HG02642 (cell line): ENCODE data around the gene ANKRD62.

Source experiments
- ATAC-seq: cut with Tn5 transposase; IDR thresholded peaks from one replicate; pipeline ENCODE4 v1.9.1; 2021; ENCODE audit warnings: mild to moderate bottlenecking; ENCODE audit not compliant: unreplicated experiment, poor library complexity

ANKRD62 gene

DNA sequence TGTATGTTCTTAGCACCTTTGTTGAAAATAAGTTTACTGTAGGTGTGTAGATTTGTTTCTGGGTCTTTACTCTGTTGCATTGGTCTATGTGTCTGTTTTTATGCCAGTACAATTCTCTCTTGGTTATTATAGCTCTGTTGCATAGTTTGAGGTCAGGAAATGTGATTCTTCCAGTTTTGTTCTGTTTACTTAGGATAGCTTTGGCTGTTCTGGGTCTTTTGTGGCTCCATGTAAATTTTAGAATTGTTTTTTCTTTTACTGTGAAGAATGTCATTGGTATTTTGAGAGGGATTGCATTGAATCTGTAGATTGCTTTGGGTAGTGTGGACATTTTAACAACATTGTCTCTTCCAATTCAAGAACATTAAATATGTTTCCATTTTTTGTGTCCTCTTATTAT is 69.1 kb downstream of the ANKRD62 start:
- no peak for ATAC-seq

DNA sequence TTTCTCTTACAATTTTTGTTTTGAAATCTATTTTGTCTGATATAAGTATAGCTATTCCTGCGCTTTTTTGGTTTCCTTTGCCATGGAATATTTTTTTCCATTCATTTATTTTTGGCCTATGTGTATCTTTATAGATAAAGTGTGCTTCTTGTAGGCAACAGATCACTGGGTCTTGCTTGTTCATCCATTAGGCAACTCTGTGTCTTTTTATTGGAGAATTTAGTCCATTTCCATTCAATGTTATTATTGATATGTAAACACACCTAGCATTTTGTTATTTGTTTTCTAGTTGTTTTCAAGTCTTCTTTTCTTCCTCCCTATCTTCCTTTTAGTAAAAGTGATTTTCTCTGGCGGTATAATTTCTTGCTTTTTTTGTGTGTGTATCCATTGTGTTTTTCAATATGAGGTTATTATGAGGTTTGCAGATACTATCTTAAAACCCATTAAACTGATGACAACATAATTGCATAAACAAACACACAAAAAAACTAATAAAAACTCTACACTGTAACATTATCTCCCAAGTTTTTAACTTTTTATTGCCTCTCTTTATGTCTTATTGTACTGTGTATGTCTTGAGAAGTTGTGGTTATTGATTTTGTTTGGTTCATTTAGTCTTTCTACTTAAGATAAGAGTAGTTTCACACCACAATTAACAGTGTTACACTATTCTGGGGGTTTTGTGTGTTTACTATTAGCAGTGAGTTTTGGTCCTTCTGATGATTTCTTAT is 71.6 kb downstream of the ANKRD62 start:
- no peak for ATAC-seq
